B cell (primary cell): ENCODE data around the gene DPH2. TPM values are rescaled to one million over a fixed set of nuclear protein-coding genes. Genes with fewer than 3 reads are reported as not detected.

Experiments
- ATAC-seq: fragments of 200-7000 bp; cut with Tn5 transposase; one replicate; pipeline ENCODE4 v1.10.0; 2021; ENCODE audit warnings: low read depth, mild to moderate bottlenecking, moderate number of reproducible peaks, moderate library complexity
- CTCF ChIA-PET: fragments of 350-600 bp; sonication (Branson Sonifier 250); formaldehyde crosslinking; loops from one replicate; lab custom pipeline; 2021; ENCODE audit warnings: antibody characterized with exemption, inconsistent platforms; lab: Charles Lee
- POLR2A ChIA-PET: fragments of 350-600 bp; sonication (Branson Sonifier 250); formaldehyde crosslinking; loops from one replicate; lab custom pipeline; 2021; ENCODE audit warnings: antibody characterized with exemption; lab: Charles Lee
- DNase-seq: peaks from one replicate; pipeline ENCODE4 v3.0.0; 2013
- H2AFZ ChIP-seq: 2 replicates; pipeline ENCODE4 v1.6.1; 2012; ENCODE audit warnings: mild to moderate bottlenecking, low read depth, low read length; ENCODE audit not compliant: insufficient read depth, poor library complexity, severe bottlenecking
- H3K27ac ChIP-seq, 2 donors: 1 replicate in 1 of 2; 2 replicates in 1 of 2; pipeline ENCODE4 v1.5.1; 2012 to 2013; ENCODE audit warnings: low read length in 2 of 2, mild to moderate bottlenecking in 2 of 2, moderate library complexity in 1 of 2
- H3K27me3 ChIP-seq, 4 experiments: fragments of 200-600 bp in 1 of 4; sonication (generic) in 1 of 4; replicated peaks in 1 of 4; 1 replicate in 2 of 4; 2 replicates in 2 of 4; pipeline versions ENCODE4 v1.6.1 to v1.7.0; 2013 to 2016; ENCODE audit warnings: low read length in 3 of 4, mild to moderate bottlenecking in 2 of 4, mixed read lengths in 1 of 4, moderate library complexity in 1 of 4; ENCODE audit not compliant: insufficient read depth in 4 of 4, control insufficient read depth in 3 of 4; ENCODE audit errors: control extremely low read depth in 1 of 4
- H3K36me3 ChIP-seq, 2 experiments: replicated peaks in 1 of 2; 1 replicate in 1 of 2; 2 replicates in 1 of 2; pipeline versions ENCODE4 v1.6.1 to v1.7.1; 2013; ENCODE audit warnings: low read length in 1 of 2; ENCODE audit not compliant: insufficient read depth in 2 of 2, control insufficient read depth in 1 of 2; ENCODE audit errors: control extremely low read depth in 1 of 2, extremely low read depth in 1 of 2
- H3K4me1 ChIP-seq, 2 donors: fragments of 200-600 bp in 1 of 2; sonication (generic) in 1 of 2; 1 replicate in 1 of 2; 2 replicates in 1 of 2; pipeline versions ENCODE4 v1.5.1 to v1.6.1; 2013 to 2017; ENCODE audit warnings: low read length in 2 of 2; ENCODE audit not compliant: control insufficient read depth in 2 of 2, insufficient read depth in 2 of 2
- H3K4me2 ChIP-seq: replicated peaks from 2 replicates; pipeline ENCODE3; 2012; ENCODE audit warnings: mild to moderate bottlenecking, low read depth, low read length; ENCODE audit not compliant: poor library complexity, severe bottlenecking
- H3K4me3 ChIP-seq, 5 experiments: fragments of 200-600 bp in 1 of 5; sonication (generic) in 1 of 5; 1 replicate in 3 of 5; 2 replicates in 2 of 5; pipeline versions ENCODE4 v1.5.1 to v1.7.0; 2011 to 2016; ENCODE audit warnings: low read length in 4 of 5, mild to moderate bottlenecking in 4 of 5, low read depth in 2 of 5, control low read depth in 1 of 5, moderate library complexity in 1 of 5; ENCODE audit not compliant: insufficient read depth in 1 of 5; ENCODE audit errors: control extremely low read depth in 1 of 5, extremely low read depth in 1 of 5
- H3K79me2 ChIP-seq: fragments of 200-600 bp; sonication (generic); one replicate; pipeline ENCODE4 v1.6.0; 2016; ENCODE audit warnings: low read length; ENCODE audit not compliant: control insufficient read depth, insufficient read depth
- H3K9ac ChIP-seq: fragments of 200-600 bp; sonication (generic); 2 replicates; pipeline ENCODE4 v1.6.1; 2017; ENCODE audit warnings: mild to moderate bottlenecking, low read length, moderate library complexity
- H3K9me3 ChIP-seq, 3 donors: one replicate each; pipeline versions ENCODE4 v1.6.1 to v1.7.1; 2013; ENCODE audit warnings: low read length in 2 of 3; ENCODE audit not compliant: control insufficient read depth in 2 of 3, insufficient read depth in 1 of 3; ENCODE audit errors: control extremely low read depth in 1 of 3
- H4K20me1 ChIP-seq: 2 replicates; pipeline ENCODE4 v1.6.0; 2012; ENCODE audit warnings: mild to moderate bottlenecking, low read length; ENCODE audit not compliant: insufficient read depth, control insufficient read depth, poor library complexity, severe bottlenecking
- H3K27ac Mint-ChIP-seq: one replicate; pipeline ENCODE4 v1.8.0; 2021; ENCODE audit warnings: mixed read lengths
- H3K27me3 Mint-ChIP-seq: one replicate; pipeline ENCODE4 v1.8.0; 2021; ENCODE audit warnings: mixed read lengths
- H3K4me1 Mint-ChIP-seq: one replicate; pipeline ENCODE4 v1.8.0; 2021; ENCODE audit warnings: mixed read lengths
- H3K4me3 Mint-ChIP-seq: one replicate; pipeline ENCODE4 v1.8.0; 2021; ENCODE audit warnings: mixed read lengths
- H3K9me3 Mint-ChIP-seq: one replicate; pipeline ENCODE4 v1.8.0; 2022; ENCODE audit warnings: mixed read lengths; ENCODE audit not compliant: insufficient read depth
- CTCF ChIP-seq: fragments of 200-600 bp; IDR thresholded peaks from one replicate; pipeline ENCODE4 v1.8.0; 2022; ENCODE audit warnings: antibody characterized with exemption, mild to moderate bottlenecking
- EZH2 ChIP-seq: IDR thresholded peaks from 2 replicates; pipeline ENCODE4 v1.6.1; 2012; ENCODE audit warnings: borderline replicate concordance, low read depth, mild to moderate bottlenecking, moderate library complexity, low read length; ENCODE audit not compliant: insufficient read depth, poor library complexity, severe bottlenecking
- WGBS: methylation state at CpG from one replicate; pipeline ENCODE4 v1.1.5; 2013; ENCODE audit warnings: missing lambda C conversion rate; ENCODE audit not compliant: insufficient coverage; 5-methylcytosine and 5-hydroxymethylcytosine counted together
- intact Hi-C: fragments of 100-400 bp; cut with micrococcal nuclease; formaldehyde crosslinking; loops from one replicate; pipeline ENCODE4 v1.10.0; 2022
- polyA plus RNA-seq: library from polyadenylated mRNA; depleted of rRNA; stranded (reverse); fragments of >200 nt; gene quantifications from 2 replicates; pipeline ENCODE4 v1.2.3, GENCODE V29; 2012
- total RNA-seq, 2 donors: library from RNA; stranded (reverse); fragments of 120-200 nt in 1 of 2; gene quantifications; 1 replicate in 1 of 2; 2 replicates in 1 of 2; pipeline versions ENCODE4 v1.2.3 to v1.2.4, GENCODE V29; 2013 to 2022

Gene DPH2
- total and polyA plus RNA-seq, 2 donors (not counting 1 experiment from before 2014, with no cell fraction given) = 30.5 to 71.9 TPM

GRCh38 chr1:43951021-43951985 is 18.5 kb upstream of the DPH2 start:
- H3K9me3 Mint-ChIP-seq = no peaks in the 10 kb centered on the region
- no peak overlapping the region for H3K4me3 Mint-ChIP-seq
- Histone ChIP-seq H4K20me1 (peaks cover 5% of the 10 kb centered on the region), H3K79me2 (peaks cover 52% of the 10 kb centered on the region), H3K4me1 (peaks cover 10 to 17% of the 10 kb centered on the region in 2 donors), H3K4me3 (no peak overlapping the region), H3K36me3 (peaks cover 0 to 9% of the 10 kb centered on the region in 2 experiments), H3K27ac (no peak overlapping the region), H3K4me2 (no peak overlapping the region), H3K27me3 (no peaks in the 10 kb centered on the region), H3K9me3 (no peaks in the 10 kb centered on the region), H2AFZ (no peak overlapping the region), H3K9ac (no peak overlapping the region)
- H3K27me3 Mint-ChIP-seq = no peaks in the 10 kb centered on the region
- H3K27ac Mint-ChIP-seq = no peak overlapping the region
- WGBS = 93% methylated on average over 3 of the region's 4 CpGs
- DNase-seq (no peak), ATAC-seq (no peak)
- ChIA-PET POLR2A (no interaction called here), CTCF (interaction anchor here (1.8 kb wide), 1 partner anchor 97 kb away, joined by 5 read pairs; no protein-coding TSS in a partner anchor)
- intact Hi-C loops = no loop called here
- no peak for TF ChIP-seq EZH2
- TF ChIP-seq CTCF = no peak
- peaks cover 24% of the 10 kb centered on the region for H3K4me1 Mint-ChIP-seq
